HG03439 (cell line): Measurements from ENCODE around the gene TMC8.
"Not testable (repeated sequence)": the region's sequence is repeated elsewhere in the genome, so short reads cannot be mapped to it uniquely, and the experiment has no call there.

Experiments used
- ATAC-seq: cut with Tn5 transposase; IDR thresholded peaks from one replicate; pipeline ENCODE4 v1.9.1; 2021; ENCODE audit warnings: mild to moderate bottlenecking, moderate library complexity; ENCODE audit not compliant: unreplicated experiment

The TMC8 gene, protein sequence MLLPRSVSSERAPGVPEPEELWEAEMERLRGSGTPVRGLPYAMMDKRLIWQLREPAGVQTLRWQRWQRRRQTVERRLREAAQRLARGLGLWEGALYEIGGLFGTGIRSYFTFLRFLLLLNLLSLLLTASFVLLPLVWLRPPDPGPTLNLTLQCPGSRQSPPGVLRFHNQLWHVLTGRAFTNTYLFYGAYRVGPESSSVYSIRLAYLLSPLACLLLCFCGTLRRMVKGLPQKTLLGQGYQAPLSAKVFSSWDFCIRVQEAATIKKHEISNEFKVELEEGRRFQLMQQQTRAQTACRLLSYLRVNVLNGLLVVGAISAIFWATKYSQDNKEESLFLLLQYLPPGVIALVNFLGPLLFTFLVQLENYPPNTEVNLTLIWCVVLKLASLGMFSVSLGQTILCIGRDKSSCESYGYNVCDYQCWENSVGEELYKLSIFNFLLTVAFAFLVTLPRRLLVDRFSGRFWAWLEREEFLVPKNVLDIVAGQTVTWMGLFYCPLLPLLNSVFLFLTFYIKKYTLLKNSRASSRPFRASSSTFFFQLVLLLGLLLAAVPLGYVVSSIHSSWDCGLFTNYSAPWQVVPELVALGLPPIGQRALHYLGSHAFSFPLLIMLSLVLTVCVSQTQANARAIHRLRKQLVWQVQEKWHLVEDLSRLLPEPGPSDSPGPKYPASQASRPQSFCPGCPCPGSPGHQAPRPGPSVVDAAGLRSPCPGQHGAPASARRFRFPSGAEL

DNA sequence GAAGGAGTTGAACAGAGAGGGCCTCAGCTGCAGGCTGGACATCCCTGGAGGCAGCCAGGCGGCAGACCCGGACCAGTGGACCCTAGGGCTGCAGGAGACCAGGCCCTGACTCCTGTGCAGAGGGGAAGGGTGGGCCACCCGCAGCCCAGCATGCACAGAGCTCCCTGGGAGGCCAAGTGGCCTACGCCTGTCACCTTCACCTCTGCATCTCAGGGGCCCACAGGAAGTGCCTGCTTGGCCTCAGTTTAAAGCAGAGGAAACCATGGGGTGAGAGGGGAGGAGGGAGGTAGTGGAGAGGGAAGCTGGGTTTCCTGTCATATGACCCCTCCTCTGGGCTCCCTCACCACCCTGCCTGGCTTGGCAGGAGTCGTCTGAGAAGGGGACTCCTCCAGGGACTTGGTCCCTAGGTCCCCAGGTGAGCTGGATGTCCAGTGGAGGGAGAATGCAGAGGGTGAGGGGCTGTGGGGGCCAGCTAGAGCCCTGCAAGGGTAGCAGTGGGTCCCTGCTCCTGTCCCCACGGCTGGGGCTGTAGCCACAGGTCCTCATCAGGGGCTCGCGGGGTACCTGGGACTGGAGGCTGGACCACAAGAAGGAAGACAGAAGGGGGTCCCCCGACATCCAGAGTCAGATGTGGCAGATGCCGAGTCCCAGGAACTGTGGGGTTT is at the start of gene TMC8:
Gene TMC8 (plus strand): TSS at position 335 of the 665 bp plus-strand sequence. CDS start 818 bp downstream, outside the sequence.
- ATAC-seq, result no peak

DNA sequence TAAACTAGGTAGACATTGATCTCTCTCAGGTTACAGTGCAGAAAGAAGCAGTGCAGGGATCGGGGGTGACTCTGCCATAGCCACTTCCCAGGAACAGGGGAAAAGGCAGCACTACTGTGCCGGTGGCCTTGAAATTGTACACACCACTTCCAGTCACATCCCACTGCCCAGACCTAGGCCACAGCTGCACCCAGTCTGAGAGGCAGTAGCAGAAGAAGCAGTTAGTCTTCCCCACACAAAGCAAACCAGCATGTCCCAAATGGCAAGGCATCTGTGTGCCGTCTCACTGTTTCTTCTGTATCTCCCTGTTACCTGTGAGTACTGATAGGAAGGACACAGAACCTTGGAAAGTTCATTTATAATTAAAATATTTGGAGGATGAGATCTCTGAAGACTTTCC is 49.0 kb upstream of the TMC8 start:
- ATAC-seq, result no peak

DNA sequence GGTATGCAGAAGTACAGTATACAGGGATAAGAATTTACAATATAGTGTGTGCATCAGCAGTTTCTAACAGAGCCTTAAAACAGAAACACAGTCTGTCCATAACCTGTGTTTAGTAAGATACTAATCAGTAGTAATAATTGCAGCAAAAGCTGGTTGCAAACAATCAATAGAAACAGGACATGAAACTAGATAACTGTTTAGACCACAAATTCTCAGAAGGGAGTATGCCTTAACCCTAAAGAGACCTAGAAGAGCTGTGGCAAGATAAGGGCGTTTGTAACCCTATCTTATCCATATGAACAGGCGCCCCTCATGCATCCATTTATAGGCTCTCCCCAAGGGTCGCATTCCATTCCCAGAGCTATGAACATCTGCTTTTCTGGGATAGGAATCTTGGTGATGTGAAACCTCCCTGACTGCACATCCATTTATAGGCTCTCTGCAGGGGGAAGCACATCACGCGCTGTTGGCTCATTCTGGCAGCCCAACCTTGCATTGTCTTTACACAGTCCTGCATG is 48.2 kb upstream of the TMC8 start:
- not testable (repeated sequence) for ATAC-seq

DNA sequence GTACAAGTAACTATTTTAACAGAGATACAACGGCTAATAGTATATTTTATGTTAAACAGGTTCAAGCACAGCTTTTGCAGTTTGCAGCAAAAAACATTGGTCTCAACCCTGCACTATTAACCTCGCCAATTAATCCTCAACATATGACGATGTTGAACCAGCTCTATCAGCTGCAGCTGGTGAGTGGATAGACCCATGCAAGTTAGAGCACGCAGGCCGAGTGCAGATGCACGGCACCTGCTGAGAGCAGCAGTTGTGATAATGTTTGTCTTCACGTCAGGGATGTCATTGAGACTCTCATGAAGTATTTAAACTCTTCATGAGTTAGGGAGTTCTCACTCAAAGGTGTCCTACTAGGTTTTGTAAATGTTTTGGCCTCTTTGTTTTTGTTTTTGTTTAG is 47.6 kb upstream of the TMC8 start:
- no peak for ATAC-seq

DNA sequence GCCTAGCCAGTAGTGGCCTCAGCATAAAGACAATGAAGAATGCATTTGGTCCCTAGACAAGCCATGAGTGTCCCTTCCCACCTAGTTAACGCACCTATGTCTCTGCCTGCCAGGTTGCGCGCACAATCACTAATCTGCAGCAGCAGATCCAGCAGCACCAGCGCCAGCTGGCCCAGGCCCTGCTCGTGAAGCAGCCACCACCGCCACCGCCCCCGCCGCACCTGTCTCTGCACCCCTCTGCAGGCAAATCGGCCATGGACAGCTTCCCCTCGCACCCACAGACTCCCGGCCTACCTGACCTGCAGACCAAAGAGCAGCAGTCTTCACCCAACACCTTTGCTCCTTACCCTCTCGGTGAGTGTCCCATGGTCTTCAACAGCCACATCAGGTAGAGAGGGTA is 43.8 kb upstream of the TMC8 start:
- no peak for ATAC-seq

DNA sequence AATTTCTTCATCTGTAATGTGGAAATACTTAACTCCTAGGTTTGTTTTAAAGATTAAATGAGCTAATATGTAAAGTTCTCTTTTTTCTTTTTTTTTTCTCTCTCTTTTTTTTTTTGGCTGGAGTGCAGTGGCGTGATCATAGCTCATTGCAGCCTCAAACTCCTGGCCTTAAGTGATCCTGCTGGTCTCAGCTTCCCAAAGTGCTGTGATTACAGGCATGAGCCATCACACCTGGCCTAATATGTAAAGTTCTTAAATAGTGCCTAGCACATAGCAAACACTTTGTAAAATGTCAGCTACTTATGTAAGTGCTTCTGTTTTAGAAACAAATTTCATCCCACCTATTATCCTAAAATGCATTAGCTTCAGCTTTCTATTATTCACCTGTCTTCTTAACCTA is 42.0 kb upstream of the TMC8 start:
- no peak for ATAC-seq

DNA sequence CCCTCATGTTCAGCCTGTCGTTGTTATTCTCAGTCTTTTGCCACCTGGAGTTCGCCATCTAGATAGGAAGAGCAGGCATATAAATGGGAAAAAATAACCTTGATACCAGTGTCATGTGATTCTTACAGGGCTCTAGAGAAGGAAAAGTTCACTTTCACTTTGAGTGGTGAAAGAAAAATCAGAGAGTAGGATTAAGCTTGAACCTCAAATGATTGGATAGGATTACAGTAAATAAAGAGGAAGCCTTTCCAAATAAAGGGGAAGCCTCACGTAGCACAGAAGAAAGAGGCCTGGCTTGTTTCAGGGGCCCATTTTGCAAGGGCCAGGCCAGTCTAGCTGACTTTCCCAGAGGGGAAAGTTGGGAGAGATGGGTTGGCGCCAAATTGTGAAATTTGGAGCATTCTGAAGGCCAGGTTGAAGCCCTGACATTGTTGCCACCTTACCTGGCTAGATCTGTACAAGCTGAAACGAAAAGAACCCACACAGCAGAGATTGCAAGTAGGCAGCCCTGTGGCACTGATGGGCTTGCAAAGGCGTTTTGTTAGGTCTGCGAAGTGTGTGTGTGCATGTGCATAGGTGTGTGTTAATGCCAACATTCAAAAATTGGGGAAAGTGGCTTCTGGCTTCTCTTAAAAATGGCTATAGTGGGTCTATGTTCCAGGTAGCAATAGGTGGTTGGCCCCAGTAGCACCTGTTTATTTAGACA is 40.8 kb upstream of the TMC8 start:
- ATAC-seq, result no peak

DNA sequence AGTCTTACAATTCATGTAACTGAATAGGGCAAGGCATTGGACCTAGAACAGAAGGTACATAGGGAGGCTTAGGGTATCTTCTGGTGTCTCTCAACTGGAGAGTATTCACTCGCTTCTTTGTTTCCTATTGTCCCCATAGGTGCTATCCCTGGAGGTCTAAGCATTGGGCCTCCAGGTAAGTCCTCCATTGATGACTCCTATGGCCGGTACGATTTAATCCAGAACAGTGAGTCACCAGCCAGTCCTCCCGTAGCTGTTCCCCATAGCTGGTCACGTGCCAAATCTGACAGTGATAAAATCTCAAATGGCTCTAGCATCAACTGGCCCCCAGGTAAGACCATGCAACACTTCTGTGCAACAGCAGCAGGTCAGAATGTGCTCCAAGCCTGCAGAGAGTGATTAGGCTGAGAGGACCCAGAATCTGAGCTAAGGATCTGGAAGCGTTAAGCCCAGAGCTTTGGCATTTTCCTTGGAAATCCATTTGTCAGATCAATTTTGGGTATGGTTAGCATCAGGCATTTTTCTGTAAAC is 37.7 kb upstream of the TMC8 start:
- no peak for ATAC-seq

DNA sequence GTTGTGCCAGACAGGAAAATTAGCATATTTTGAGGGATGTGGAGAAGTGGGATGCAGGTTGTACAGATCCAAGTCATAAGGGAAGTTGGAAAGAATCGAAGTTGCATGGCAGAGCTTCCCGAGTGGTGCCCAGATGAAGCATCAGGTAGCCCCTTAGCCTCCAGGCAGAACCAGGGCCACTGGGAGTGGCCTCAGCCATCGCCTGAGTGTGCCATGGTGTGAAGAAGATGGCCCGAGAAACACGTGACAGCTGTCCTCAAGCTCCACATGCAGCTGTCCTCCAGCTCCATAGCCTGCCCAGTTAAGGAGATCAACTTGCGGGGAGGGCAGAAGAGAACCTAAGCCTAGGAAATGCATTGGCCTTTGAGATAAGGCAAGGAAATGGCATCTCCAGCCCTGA is 35.5 kb upstream of the TMC8 start:
- no peak for ATAC-seq

DNA sequence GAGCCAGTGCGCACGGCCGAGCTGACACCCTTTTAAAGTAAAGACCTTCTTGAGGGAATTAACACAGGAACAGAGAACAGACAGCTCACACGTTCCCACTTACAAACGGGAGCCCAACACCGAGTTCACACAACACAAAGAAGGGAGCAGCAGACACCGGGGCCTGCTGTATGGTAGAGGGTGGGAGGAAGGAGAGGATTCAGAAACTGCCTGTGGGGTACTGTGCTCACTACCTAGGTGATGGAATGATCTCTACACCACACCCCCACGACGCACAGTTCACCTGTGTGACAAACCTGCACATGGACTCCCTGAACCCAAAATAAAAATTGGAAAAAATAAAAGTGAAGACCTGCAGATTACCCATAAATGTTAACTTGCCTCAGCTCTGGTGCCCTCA is 34.5 kb upstream of the TMC8 start:
- no peak for ATAC-seq

DNA sequence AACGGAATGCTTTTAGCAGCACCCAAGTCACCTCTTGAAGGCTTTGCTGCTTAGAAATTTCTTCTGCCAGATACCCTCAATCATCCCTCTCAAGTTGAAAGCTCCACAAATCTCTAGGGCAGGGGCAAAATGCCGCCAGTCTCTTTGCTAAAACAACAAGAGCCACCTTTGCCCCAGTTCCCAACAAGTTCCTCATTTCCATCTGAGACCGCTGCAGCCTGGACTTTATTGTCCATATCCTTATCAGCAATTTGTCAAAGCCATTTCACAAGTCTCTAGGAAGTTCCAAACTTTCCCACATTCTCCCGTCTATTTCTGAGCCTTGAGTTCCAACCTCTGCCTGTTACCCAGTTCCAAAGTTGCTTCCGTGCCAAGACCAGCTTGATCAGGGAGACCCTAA is 29.5 kb upstream of the TMC8 start:
- ATAC-seq, result no peak

DNA sequence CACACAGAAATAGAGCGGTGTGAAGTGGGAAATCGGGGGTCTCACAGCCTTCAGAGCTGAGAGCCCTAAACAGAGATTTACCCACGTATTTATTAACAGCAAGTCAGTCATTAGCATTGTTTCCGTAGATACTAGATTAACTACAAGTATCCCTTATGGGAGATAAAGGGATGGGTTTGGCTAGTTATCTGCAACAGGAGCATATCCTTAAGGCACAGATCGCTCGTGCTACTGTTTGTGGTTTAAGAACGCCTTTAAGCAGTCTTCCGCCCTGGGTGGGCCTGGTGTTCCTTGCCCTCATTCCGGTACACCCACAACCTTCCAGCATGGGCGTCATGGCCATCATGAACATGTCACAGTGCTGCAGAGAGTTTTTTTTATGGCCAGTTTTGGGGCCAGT is 29.0 kb upstream of the TMC8 start:
- ATAC-seq, result no peak

DNA sequence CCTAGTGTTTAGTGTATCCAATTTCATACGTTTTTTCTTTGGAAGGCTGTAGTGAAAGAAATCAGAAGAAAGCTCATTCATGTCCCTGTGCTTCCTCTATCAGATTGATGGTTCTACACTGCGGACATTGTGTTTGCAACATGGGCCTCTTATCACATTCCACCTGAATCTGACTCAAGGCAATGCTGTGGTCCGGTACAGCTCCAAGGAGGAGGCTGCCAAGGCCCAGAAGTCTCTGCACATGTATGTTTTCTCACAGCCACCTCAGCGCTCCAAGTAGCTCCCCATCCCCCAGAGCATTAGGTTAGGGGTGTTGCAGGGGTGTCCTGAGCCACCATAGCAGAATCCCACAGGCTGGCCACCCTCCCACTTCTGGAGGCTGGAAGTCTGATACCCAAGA is 27.3 kb upstream of the TMC8 start:
- ATAC-seq, result no peak

DNA sequence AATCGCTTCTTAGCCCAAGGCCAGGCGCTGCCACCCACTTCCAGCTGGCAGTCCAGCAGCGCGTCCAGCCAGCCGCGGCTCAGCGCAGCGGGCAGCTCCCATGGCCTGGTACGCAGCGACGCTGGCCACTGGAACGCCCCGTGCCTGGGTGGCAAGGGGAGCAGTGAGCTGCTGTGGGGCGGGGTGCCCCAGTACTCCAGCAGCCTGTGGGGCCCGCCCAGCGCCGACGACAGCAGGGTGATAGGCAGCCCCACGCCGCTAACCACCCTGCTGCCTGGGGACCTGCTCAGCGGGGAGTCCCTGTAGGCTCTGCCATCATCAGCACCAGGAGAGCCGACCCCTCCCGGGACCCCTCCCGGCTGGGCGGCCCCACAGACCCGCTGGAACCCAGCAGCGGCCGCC is 26.0 kb upstream of the TMC8 start:
- no peak for ATAC-seq

DNA sequence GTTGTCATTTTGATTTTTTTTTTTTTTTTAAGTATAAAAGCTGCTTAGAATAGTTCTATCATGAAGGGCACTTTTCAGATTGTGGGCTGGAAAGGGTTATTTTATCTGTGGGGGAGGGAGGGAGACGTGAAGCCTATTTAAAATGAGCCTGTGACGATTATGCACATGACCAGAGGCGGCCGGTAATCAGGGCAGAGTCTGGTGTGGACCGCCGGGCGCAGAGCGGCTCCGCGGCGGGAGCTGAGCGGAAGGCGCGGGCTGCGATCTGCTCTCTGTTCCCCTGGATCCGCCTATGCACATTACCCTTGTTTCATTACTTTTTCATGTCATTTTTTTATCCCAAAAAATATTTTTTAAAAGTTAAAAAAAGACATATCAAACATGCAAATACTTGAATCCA is 25.5 kb upstream of the TMC8 start:
- ATAC-seq, result no peak

DNA sequence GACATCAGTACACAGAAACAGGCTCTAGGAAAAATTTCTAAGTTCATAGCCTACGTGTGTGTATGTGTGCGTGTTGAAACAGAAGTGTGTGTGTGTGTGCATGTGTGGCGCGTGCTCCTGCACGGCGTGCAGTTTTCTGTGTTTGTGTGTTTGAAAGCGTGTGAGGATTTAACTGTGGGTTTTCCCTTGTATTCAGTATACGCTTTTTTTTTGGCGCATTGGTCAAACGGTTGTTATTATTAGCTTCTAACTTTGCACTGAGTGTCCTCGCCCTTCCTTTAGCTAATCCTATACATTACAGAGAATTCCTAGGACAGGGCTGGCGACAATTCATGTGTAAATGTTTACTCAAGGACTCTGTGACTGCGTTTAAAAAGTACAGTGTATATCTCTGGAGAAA is 25.0 kb upstream of the TMC8 start:
- no peak for ATAC-seq

DNA sequence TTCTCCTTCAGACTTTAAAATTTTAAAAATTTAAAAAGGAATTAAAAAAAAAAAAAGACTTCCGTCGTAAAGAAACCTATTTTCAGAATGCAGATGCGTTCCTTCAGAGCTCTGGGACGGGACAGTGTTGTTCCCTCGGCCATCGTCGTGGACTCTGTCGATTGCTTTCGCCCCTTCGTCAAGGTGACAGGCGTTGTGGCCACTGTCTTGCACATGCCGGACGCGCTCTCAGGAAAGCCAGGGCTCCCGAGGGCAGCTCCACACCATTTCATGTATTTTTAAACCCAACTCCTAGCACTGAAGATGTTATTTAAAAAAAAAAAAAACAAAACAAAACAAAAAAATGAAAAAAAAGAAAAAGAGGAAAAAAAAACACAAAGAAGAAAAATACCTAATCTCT is 24.4 kb upstream of the TMC8 start:
- ATAC-seq, result no peak

DNA sequence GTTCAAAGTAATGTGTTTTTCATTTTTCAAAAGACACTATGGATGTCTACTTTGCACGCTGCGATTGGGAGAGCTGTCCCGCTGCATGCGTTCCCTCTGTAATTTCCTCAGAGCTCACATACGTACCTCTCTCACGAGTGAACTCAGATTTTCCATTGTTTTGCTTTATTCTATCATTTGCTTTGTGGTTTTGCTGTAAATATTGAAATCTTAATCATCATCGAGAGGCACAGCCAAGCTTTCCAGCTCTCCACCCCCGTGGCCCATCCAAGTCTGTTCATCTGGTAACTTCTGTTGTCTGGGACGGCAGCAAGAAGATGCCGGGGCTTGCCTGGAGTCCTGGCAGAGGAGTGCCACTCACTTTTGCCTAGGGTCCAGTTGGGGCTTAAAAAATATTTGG is 23.1 kb upstream of the TMC8 start:
- ATAC-seq, result no peak

DNA sequence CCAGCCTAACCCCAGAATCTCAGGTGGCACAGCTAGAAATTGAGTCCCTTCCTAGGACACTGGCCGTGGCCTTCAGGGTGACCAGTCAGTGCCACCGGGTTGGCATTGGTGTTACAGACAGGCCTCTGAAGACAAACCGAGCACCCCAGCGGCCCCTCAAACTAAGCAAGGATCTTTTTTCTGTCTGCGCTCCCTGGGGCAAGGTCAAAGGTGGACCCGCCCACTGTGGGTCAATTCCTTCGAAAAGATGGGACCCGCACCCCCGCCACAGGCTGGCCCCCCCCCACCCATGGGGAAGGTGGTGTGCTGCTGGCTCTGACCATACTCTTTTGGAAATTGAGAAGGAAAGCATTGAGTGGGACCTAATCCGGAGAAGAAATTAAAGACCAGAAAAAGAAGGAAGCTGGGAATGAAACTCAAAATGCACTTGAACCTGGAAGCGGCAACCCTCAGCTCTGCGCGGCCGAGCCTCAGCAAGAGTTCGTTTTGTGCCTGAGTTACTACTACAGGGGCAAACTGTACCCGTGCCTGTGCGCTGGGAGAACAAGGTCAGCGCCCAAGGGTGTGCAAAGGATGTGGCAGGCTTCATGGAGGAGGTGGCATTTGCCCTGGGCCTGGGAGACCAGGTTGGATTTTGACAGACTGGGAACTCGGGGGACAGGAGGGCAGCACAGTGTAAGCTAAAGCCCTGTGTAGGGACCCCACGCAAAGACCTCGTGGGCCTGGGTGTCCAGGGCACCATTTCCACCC is 22.4 kb upstream of the TMC8 start:
- no peak for ATAC-seq
